Epithelial cell of esophagus (primary cell): ENCODE measurements around the gene ABHD1.

Experiments
- DNase-seq: peaks from one replicate; pipeline ENCODE4 v3.0.0; 2010; ENCODE audit warnings: low read depth
- H3K4me3 ChIP-seq: 2 replicates; pipeline ENCODE4 v1.5.1; 2011; ENCODE audit warnings: mild to moderate bottlenecking, low read length, control low read depth
- TF ChIP-seq, protein P1 (sequence below): IDR thresholded peaks from 2 replicates; pipeline ENCODE4 v1.5.1; 2011; ENCODE audit warnings: low read depth, mild to moderate bottlenecking, low read length, control low read depth, inconsistent platforms; ENCODE audit not compliant: insufficient read depth; ENCODE audit errors: missing control alignments

ABHD1 gene

DNA sequence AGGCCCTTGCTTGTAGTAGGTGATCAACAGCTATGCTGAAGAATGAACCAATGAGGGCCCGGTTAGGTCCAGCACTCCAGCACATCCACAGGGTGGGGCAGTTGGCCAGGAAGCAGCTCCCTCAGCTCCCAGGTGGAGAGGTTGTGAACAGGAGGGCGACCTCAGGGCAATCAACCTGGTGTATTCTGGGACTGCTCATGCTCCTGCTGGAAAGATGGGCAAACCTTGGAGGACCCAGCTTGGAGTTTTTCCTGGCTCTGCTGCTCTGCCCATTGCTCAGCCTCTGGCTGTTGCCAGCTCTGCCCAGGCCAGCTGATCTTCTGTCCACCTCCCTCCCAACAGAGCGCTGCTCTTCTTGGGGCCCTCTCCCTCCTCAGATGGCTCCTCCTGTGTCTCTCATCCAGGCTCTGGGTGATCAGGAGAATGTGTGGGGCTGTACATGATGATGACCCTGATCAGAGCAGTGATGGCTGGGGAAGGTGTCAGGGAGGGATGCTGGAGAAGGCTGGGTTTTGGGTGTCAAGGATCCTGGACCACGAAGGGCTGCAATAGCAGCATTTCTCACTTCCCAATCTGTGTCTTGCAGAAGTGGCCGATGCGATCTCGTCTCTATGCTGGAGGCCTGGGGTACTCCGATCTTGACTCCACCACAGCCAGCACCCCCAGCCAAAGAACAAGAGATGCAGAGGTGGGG is 28.6 kb downstream of the ABHD1 start:
- H3K4me3 ChIP-seq, result no peak overlapping the region
- TF ChIP-seq, protein P1, sequence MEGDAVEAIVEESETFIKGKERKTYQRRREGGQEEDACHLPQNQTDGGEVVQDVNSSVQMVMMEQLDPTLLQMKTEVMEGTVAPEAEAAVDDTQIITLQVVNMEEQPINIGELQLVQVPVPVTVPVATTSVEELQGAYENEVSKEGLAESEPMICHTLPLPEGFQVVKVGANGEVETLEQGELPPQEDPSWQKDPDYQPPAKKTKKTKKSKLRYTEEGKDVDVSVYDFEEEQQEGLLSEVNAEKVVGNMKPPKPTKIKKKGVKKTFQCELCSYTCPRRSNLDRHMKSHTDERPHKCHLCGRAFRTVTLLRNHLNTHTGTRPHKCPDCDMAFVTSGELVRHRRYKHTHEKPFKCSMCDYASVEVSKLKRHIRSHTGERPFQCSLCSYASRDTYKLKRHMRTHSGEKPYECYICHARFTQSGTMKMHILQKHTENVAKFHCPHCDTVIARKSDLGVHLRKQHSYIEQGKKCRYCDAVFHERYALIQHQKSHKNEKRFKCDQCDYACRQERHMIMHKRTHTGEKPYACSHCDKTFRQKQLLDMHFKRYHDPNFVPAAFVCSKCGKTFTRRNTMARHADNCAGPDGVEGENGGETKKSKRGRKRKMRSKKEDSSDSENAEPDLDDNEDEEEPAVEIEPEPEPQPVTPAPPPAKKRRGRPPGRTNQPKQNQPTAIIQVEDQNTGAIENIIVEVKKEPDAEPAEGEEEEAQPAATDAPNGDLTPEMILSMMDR, result no peak
- no peak for DNase-seq

DNA sequence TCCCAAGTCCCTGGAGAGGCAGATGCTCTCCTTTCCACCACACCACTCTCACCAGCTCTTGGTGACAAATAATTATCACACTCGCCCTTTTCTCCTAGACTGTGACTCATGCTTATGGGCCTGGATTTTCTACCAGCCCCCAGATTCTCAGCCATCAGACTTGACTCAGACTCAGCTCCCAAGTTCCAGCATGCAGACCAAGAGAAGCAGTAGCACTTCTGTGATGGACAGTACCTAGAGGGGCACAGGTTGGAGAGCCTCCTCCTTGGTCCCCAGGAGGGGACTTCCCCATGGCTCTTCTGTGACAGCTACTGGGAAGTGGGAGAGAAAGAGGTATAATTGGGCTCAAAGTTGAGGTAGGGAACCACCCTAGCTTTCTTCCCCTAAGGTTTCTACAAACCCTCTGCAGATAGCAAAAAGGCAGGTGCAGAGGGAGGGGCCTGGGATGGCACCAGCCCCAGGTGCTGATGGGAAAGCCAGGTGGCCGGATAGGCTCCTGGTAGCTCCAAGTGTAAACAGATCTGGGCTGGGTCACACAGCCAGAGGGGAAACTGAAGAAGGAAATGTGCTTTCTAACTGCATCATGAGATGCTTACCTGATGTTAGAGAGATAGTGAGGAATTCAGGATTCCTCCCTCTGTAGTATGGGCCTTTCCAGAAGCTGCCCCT is 29.3 kb downstream of the ABHD1 start:
- H3K4me3 ChIP-seq, result no peak overlapping the region
- DNase-seq, result peak; percentile 71
- TF ChIP-seq, protein P1, result no peak

DNA sequence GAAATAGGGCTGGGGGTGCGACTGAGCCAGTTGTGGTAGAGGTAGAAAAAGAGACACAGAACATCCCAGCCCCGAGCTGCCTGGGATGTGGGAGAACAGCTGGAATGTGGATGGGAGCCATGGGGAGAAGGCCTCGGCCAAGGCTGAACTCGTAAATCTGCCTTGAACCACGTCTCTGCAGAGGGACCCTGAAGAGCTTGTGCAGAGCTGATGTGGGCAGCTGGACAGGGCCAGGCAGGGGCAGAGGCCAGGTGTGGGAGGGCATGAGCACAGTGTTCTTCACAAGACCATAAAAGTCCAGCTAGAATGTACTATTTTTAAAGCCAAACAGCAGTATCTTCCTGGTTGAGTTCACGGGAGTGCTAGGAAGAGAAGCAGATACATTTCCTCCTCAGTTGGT is 30.9 kb downstream of the ABHD1 start:
- no peak overlapping the region for H3K4me3 ChIP-seq
- TF ChIP-seq, protein P1, result no peak
- no peak for DNase-seq

DNA sequence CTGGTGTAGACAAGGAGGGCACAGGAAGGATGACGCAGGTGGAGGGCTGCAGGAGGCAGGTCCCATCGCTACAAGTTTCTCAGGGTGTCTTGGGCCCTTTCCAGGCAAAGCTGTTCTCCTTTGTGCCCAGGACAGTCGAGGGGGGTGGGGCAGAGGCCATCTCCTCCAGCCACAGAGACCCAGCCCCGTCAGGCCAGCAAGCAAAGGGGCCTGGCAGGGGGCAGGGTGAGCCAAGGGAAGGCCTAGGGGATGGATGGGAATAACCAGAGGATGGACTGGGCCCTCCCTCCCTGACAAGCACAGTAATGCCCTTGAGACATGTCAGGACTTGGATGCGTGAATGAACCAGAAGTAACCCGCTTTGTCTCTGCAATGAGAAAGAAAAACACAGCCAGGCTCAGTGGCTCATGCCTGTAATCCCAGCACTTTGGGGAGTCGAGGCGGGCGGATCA is 31.5 kb downstream of the ABHD1 start:
- DNase-seq, result peak; percentile 82
- H3K4me3 ChIP-seq, result no peak overlapping the region
- TF ChIP-seq, protein P1, result no peak

DNA sequence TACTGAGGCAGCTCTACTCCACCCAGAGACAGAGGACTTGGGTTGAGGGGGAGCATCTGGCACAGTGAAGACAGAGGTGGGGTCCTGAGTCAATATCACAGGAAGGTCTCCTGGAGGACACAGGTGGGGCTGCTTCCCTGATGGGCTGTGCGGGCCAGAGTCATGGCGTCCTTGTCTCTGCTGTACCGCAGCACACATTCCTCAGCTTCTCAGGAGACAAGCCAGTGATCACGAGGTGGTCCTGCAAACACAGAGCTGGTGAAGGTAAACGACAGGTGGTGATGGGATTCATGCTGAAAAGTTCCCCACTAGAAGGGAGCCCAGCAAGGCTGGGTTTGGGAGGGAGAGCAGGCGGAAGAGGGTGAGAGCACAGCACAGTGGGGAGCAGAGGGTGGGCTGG is 34.9 kb downstream of the ABHD1 start:
- no peak overlapping the region for H3K4me3 ChIP-seq
- TF ChIP-seq, protein P1, result no peak
- no peak for DNase-seq

DNA sequence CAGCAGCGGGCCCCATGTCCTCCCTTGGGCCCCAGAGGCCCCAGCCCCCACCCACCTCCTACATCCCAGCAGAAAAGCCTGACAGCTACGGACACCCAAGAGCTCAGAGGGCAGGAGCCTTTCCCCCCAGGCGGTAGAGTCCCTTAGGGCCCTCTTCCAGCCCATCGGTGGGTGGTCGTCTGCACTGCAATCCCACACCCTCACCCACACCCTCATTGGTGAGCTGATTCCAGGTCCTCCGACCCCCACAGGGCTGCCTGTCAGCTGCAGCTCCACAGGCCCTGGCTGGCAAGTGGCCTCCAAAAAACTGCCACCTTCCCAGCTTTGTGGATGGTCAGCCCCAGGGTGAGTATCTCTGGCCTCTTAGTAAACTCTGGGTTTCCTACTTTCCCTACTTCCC is 35.7 kb downstream of the ABHD1 start:
- no peak overlapping the region for H3K4me3 ChIP-seq
- TF ChIP-seq, protein P1, result no peak
- DNase-seq, result no peak

DNA sequence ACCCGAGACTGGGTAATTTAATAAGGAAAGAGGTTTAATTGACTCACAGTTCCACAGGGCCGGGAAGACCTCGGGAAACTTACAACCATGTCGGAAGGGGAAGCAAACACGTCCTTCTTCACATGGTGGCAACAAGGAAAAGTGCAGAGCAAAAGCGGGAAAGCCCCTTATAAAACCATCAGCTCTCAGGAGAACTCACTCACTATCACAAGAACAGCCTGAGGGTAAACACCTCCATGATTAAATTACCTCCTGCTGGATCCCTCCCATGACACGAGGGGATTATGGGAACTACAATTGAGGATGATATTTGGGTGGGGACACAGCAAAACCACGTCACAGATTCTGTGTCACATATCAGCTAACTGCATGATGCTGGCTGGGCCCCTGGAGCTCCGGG is 36.6 kb downstream of the ABHD1 start:
- TF ChIP-seq, protein P1, result no peak
- no peak overlapping the region for H3K4me3 ChIP-seq
- no peak for DNase-seq
